HepG2 (cell line): Measurements from ENCODE around the gene CHKA. TPM values are rescaled to one million over a fixed set of nuclear protein-coding genes. Genes with fewer than 3 reads are reported as not detected.

ENCODE experiments used
- CHD2 ChIP-seq: IDR thresholded peaks from 2 replicates; pipeline ENCODE4 v1.6.1; 2011; ENCODE audit warnings: low read depth, low read length, improper control_type of control experiment
- FOXA3 ChIP-seq: IDR thresholded peaks from 2 replicates; pipeline ENCODE4 v1.6.1; 2016; ENCODE audit warnings: missing genetic modification reagents, missing compliant biosample characterization
- RELA ChIP-seq: sonication (generic); formaldehyde crosslinking; IDR thresholded peaks from 2 replicates; pipeline ENCODE4 v1.4.0; 2020; ENCODE audit warnings: missing genetic modification reagents
- RFX5 ChIP-seq: IDR thresholded peaks from 2 replicates; pipeline ENCODE4 v1.6.1; 2011; ENCODE audit warnings: low read depth, low read length, improper control_type of control experiment
- TBL1XR1 ChIP-seq: fragments of 150-350 bp; IDR thresholded peaks from 2 replicates; pipeline ENCODE4 v1.6.1; 2014; ENCODE audit warnings: borderline replicate concordance, low read length; ENCODE audit not compliant: partially characterized antibody
- TMF1 ChIP-seq: sonication (generic); formaldehyde crosslinking; IDR thresholded peaks from 2 replicates; pipeline ENCODE4 v1.8.1; 2022; ENCODE audit warnings: low read depth, missing genetic modification reagents
- ZFP41 ChIP-seq: sonication (generic); formaldehyde crosslinking; IDR thresholded peaks from 2 replicates; pipeline ENCODE4 v1.4.0; 2020; ENCODE audit warnings: mild to moderate bottlenecking, missing genetic modification reagents, borderline replicate concordance
- ZNF431 ChIP-seq: sonication (generic); formaldehyde crosslinking; IDR thresholded peaks from 2 replicates; pipeline ENCODE4 v1.9.0; 2022; ENCODE audit warnings: missing genetic modification reagents, low read depth, mild to moderate bottlenecking, borderline replicate concordance
- ZNF616 ChIP-seq: sonication (generic); formaldehyde crosslinking; IDR thresholded peaks from 2 replicates; pipeline ENCODE4 v1.5.0; 2020; ENCODE audit warnings: low read depth, mild to moderate bottlenecking, missing genetic modification reagents
- ZNF841 ChIP-seq: sonication (generic); formaldehyde crosslinking; IDR thresholded peaks from 2 replicates; pipeline ENCODE4 v1.8.1; 2023; ENCODE audit warnings: missing genetic modification reagents, borderline replicate concordance
- polyA plus RNA-seq, 8 experiments: library from polyadenylated mRNA; depleted of rRNA in 3 of 8; stranded (reverse) in 7 of 8; unstranded in 1 of 8; fragments of >200 nt; fragmentation: Illumina TruSeq in 4 of 8; extraction: Trizol in 4 of 8; gene quantifications; 2 replicates each; pipeline versions ENCODE4 v1.2.1 to v1.2.3, GENCODE V29; 2011 to 2016; ENCODE audit warnings: low read depth in 4 of 8, missing spikeins in 1 of 8, mixed read lengths in 1 of 8; ENCODE audit not compliant: insufficient read depth in 1 of 8
- total RNA-seq, 5 experiments: library from RNA; depleted of rRNA; stranded (reverse); fragments of >200 nt; fragmentation: Illumina TruSeq; extraction: Trizol; gene quantifications; 2 replicates each; pipeline ENCODE4 v1.2.3, GENCODE V29; 2016; ENCODE audit warnings: low read depth in 1 of 5
- TF ChIP-seq, protein P1 (sequence below): fragments of 450-650 bp; IDR thresholded peaks from 2 replicates; pipeline ENCODE4 v1.6.1; 2016
- TF ChIP-seq, protein P2 (sequence below): sonication (generic); formaldehyde crosslinking; IDR thresholded peaks from 2 replicates; pipeline ENCODE4 v1.9.0; 2021; ENCODE audit warnings: missing genetic modification reagents, borderline replicate concordance
- TF ChIP-seq, protein P3 (sequence below): sonication (generic); formaldehyde crosslinking; IDR thresholded peaks from 2 replicates; pipeline ENCODE4 v1.5.1; 2020; ENCODE audit warnings: mild to moderate bottlenecking, missing genetic modification reagents, moderate library complexity
- TF ChIP-seq, protein P4 (sequence below): sonication (generic); formaldehyde crosslinking; IDR thresholded peaks from 2 replicates; pipeline ENCODE4 v1.5.0; 2020; ENCODE audit warnings: mild to moderate bottlenecking, missing genetic modification reagents, borderline replicate concordance
- TF ChIP-seq, protein P5 (sequence below): sonication (generic); formaldehyde crosslinking; conservative IDR thresholded peaks from 2 replicates; pipeline ENCODE4 v1.4.0; 2020; ENCODE audit warnings: missing genetic modification reagents

CHKA gene
- total and polyA plus RNA-seq, 2 of the 13 experiments (the other 11 are each of a cell fraction or from before 2014, with no cell fraction given), result 71.6 to 92.7 TPM

DNA sequence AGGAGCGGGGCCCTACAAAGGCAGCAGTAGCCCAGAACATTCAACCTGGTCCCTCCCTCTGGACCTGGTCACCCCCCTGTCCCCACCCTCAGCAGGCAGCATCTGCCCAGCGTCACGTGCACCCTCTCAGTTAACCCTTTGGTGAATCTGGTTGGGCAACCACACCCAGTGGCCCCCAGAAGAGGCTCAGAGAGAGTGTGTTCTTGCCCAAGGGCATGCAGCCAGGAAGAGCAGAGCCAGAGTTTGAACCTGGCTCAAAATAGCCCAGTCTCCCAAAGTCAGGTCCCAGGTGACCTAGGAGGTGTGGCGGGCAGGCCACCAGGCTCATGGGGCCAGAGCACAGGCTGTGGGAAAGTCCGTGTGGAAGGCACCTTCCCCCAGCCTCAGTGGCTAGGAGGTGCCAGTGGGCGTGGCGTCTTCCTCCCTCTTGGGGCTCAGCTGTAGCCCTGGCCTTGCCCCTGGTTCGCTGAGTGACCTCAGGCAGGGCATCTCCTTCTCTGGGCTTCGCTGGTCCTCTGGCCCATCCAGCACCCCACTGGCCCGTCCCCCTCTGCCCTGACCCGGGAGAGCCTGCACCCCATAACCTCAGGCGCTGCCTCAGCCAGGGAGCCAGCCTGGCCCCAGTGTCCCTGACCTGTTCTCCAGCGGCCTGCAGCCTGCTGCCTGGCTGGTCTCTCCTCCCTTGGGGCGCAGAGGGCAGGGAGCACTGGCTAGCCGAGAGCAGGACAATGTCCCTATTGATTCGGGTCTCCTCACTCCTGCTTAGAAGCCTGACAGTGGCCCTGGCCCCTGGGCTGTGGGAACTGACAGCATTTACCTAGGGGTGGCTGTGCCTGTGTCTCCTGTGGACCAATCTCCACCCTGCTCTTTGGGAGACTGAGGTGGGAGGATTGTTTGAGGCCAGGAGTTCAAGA, 104.0 kb downstream of the CHKA start (continued):
- TF ChIP-seq RELA (CRISPR knock-in tag), result no peak
- TF ChIP-seq, protein P1, sequence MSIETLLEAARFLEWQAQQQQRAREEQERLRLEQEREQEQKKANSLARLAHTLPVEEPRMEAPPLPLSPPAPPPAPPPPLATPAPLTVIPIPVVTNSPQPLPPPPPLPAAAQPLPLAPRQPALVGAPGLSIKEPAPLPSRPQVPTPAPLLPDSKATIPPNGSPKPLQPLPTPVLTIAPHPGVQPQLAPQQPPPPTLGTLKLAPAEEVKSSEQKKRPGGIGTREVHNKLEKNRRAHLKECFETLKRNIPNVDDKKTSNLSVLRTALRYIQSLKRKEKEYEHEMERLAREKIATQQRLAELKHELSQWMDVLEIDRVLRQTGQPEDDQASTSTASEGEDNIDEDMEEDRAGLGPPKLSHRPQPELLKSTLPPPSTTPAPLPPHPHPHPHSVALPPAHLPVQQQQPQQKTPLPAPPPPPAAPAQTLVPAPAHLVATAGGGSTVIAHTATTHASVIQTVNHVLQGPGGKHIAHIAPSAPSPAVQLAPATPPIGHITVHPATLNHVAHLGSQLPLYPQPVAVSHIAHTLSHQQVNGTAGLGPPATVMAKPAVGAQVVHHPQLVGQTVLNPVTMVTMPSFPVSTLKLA, result no peak
- TF ChIP-seq CHD2, result no peak
- no peak for TF ChIP-seq TBL1XR1
- TF ChIP-seq, protein P2, sequence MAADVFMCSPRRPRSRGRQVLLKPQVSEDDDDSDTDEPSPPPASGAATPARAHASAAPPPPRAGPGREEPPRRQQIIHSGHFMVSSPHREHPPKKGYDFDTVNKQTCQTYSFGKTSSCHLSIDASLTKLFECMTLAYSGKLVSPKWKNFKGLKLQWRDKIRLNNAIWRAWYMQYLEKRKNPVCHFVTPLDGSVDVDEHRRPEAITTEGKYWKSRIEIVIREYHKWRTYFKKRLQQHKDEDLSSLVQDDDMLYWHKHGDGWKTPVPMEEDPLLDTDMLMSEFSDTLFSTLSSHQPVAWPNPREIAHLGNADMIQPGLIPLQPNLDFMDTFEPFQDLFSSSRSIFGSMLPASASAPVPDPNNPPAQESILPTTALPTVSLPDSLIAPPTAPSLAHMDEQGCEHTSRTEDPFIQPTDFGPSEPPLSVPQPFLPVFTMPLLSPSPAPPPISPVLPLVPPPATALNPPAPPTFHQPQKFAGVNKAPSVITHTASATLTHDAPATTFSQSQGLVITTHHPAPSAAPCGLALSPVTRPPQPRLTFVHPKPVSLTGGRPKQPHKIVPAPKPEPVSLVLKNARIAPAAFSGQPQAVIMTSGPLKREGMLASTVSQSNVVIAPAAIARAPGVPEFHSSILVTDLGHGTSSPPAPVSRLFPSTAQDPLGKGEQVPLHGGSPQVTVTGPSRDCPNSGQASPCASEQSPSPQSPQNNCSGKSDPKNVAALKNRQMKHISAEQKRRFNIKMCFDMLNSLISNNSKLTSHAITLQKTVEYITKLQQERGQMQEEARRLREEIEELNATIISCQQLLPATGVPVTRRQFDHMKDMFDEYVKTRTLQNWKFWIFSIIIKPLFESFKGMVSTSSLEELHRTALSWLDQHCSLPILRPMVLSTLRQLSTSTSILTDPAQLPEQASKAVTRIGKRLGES, result no peak
- TF ChIP-seq FOXA3 (CRISPR knock-in tag), result peak; percentile 82
- no peak for TF ChIP-seq TMF1 (CRISPR knock-in tag)
- no peak for TF ChIP-seq ZNF431 (CRISPR knock-in tag)
- peak; percentile 79; the same call in 1 of the 2 replicates for TF ChIP-seq ZNF616
- TF ChIP-seq, protein P3, sequence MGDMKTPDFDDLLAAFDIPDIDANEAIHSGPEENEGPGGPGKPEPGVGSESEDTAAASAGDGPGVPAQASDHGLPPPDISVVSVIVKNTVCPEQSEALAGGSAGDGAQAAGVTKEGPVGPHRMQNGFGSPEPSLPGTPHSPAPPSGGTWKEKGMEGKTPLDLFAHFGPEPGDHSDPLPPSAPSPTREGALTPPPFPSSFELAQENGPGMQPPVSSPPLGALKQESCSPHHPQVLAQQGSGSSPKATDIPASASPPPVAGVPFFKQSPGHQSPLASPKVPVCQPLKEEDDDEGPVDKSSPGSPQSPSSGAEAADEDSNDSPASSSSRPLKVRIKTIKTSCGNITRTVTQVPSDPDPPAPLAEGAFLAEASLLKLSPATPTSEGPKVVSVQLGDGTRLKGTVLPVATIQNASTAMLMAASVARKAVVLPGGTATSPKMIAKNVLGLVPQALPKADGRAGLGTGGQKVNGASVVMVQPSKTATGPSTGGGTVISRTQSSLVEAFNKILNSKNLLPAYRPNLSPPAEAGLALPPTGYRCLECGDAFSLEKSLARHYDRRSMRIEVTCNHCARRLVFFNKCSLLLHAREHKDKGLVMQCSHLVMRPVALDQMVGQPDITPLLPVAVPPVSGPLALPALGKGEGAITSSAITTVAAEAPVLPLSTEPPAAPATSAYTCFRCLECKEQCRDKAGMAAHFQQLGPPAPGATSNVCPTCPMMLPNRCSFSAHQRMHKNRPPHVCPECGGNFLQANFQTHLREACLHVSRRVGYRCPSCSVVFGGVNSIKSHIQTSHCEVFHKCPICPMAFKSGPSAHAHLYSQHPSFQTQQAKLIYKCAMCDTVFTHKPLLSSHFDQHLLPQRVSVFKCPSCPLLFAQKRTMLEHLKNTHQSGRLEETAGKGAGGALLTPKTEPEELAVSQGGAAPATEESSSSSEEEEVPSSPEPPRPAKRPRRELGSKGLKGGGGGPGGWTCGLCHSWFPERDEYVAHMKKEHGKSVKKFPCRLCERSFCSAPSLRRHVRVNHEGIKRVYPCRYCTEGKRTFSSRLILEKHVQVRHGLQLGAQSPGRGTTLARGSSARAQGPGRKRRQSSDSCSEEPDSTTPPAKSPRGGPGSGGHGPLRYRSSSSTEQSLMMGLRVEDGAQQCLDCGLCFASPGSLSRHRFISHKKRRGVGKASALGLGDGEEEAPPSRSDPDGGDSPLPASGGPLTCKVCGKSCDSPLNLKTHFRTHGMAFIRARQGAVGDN (CRISPR knock-in tag), result peak; percentile 92
- peak; percentile 81; the same call in 1 of the 2 replicates for TF ChIP-seq ZFP41 (CRISPR knock-in tag)
- TF ChIP-seq, protein P4, sequence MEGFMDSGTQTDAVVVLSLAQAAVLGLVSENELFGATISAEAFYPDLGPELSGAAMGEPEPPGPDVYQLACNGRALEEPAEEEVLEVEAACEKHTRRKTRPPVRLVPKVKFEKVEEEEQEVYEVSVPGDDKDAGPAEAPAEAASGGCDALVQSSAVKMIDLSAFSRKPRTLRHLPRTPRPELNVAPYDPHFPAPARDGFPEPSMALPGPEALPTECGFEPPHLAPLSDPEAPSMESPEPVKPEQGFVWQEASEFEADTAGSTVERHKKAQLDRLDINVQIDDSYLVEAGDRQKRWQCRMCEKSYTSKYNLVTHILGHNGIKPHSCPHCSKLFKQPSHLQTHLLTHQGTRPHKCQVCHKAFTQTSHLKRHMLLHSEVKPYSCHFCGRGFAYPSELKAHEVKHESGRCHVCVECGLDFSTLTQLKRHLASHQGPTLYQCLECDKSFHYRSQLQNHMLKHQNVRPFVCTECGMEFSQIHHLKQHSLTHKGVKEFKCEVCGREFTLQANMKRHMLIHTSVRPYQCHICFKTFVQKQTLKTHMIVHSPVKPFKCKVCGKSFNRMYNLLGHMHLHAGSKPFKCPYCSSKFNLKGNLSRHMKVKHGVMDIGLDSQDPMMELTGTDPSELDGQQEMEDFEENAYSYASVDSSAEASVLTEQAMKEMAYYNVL (CRISPR knock-in tag), result no peak; the same call in 1 of the 2 replicates
- TF ChIP-seq, protein P5, sequence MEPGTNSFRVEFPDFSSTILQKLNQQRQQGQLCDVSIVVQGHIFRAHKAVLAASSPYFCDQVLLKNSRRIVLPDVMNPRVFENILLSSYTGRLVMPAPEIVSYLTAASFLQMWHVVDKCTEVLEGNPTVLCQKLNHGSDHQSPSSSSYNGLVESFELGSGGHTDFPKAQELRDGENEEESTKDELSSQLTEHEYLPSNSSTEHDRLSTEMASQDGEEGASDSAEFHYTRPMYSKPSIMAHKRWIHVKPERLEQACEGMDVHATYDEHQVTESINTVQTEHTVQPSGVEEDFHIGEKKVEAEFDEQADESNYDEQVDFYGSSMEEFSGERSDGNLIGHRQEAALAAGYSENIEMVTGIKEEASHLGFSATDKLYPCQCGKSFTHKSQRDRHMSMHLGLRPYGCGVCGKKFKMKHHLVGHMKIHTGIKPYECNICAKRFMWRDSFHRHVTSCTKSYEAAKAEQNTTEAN, result peak; percentile 85
- no peak for TF ChIP-seq ZNF841 (CRISPR knock-in tag)
- no peak for TF ChIP-seq RFX5
